Measurements from ENCODE around the gene ZNF726.
"Not testable (repeated sequence)": the region's sequence is repeated elsewhere in the genome, so short reads cannot be mapped to it uniquely, and the experiment has no call there.

ZNF726 gene

DNA sequence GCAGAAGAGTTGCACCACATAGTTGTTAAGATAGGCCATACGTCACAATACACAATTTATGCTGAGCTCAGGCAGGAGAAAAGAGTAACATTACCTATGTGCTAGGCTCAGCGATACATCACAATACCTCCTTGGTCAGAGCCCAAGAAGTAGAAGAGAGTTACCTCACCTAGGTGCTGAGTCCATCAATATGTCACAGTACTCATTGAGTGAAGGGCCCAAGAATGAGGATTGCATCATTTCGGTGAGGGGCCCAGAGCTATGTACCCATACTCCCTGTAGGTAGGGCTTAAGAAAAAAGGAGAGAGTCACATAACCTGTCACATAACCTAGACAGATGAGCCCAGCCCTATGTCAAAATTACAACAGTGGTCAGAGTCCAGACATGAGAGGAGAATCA lies 62.6 kb downstream of the ZNF726 start:
- H3K4me3 ChIP-seq (ENCODE audit: insufficient read depth in 1 of 2, low read depth in 1 of 2, low read length in 2 of 2); H3K9ac ChIP-seq (ENCODE audit: low read length); H3K36me3 ChIP-seq (ENCODE audit: control insufficient read depth in 1 of 2, insufficient read depth in 2 of 2, low read depth in 1 of 2, low read length in 2 of 2); H2AFZ ChIP-seq (ENCODE audit: low read depth, low read length); H4K8ac ChIP-seq (ENCODE audit: low read length); H2BK5ac ChIP-seq (ENCODE audit: low read depth, low read length, poor library complexity, severe bottlenecking); H3K23ac ChIP-seq (ENCODE audit: low read length in 2 of 2); H2BK15ac ChIP-seq (ENCODE audit: low read depth, poor library complexity, severe bottlenecking); H3K4me2 ChIP-seq (ENCODE audit: low read length, poor library complexity, severe bottlenecking); H3K79me1 ChIP-seq (replicated peaks; ENCODE audit: low read length, poor library complexity, severe bottlenecking); H2BK12ac ChIP-seq (ENCODE audit: low read length in 2 of 2); H3K4ac ChIP-seq (ENCODE audit: low read depth in 1 of 2, low read length in 2 of 2); H2BK120ac ChIP-seq (ENCODE audit: low read depth, low read length); H3K4me1 ChIP-seq (ENCODE audit: control insufficient read depth, insufficient read depth, low read depth, low read length); H3K27ac ChIP-seq (ENCODE audit: low read length, poor library complexity, severe bottlenecking); H3K18ac ChIP-seq (ENCODE audit: low read depth in 1 of 2, low read length in 2 of 2); H3K27me3 ChIP-seq (ENCODE audit: control insufficient read depth in 1 of 2, insufficient read depth in 1 of 2, low read length in 2 of 2); H4K91ac ChIP-seq (ENCODE audit: low read length); H3K14ac ChIP-seq (ENCODE audit: low read length in 2 of 2); H2AK5ac ChIP-seq (ENCODE audit: low read length, severe bottlenecking); DNase-seq: not testable (repeated sequence)
- H3K9me3 ChIP-seq (ENCODE audit: control insufficient read depth, low read length) = peaks cover 16% of the 10 kb centered on the region
- no CpG with 5 or more reads among the region's 3 CpGs for WGBS

DNA sequence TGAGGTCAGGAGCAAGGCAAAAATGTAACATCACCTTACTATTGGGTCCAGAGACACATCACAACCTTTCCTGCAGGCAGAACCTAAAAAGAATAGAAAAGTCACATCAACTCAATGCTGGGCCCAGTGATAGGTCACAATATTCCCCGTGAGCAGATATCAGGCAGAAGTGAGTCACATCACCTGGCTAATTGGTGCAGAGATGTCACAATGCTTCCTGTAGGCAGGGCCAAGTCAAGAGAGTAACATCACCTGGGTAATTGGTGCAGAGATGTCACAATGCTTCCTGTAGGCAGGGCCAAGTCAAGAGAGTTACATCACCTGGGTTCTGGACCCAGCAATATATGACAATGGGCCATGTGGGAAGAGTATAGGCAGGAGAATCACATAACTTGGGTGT lies 63.4 kb downstream of the ZNF726 start:
- no peak overlapping the region for H2BK120ac ChIP-seq (ENCODE audit: low read depth, low read length)
- no peak overlapping the region for H4K8ac ChIP-seq (ENCODE audit: low read length)
- no peak overlapping the region for H2AFZ ChIP-seq (ENCODE audit: low read depth, low read length)
- no peak overlapping the region for H2BK12ac ChIP-seq (ENCODE audit: low read length in 2 of 2)
- no peak overlapping the region for H3K4ac ChIP-seq (ENCODE audit: low read depth in 1 of 2, low read length in 2 of 2)
- peaks cover 13% of the 10 kb centered on the region for H3K9me3 ChIP-seq (ENCODE audit: control insufficient read depth, low read length)
- H2AK5ac ChIP-seq (ENCODE audit: low read length, severe bottlenecking) = no peak overlapping the region
- H2BK5ac ChIP-seq (ENCODE audit: low read depth, low read length, poor library complexity, severe bottlenecking) = no peak overlapping the region
- H3K27ac ChIP-seq (ENCODE audit: low read length, poor library complexity, severe bottlenecking) = no peak overlapping the region
- no peak overlapping the region for H4K91ac ChIP-seq (ENCODE audit: low read length)
- H3K4me1 ChIP-seq (ENCODE audit: control insufficient read depth, insufficient read depth, low read depth, low read length) = no peaks in the 10 kb centered on the region
- no peaks in the 10 kb centered on the region for H3K36me3 ChIP-seq (ENCODE audit: control insufficient read depth in 1 of 2, insufficient read depth in 2 of 2, low read depth in 1 of 2, low read length in 2 of 2)
- no peak for DNase-seq
- no peak overlapping the region for H3K4me3 ChIP-seq (ENCODE audit: insufficient read depth in 1 of 2, low read depth in 1 of 2, low read length in 2 of 2)
- H3K23ac ChIP-seq (ENCODE audit: low read length in 2 of 2) = no peak overlapping the region
- WGBS = 44% methylated on average over 1 of the region's 1 CpG
- no peaks in the 10 kb centered on the region for H3K79me1 ChIP-seq (replicated peaks; ENCODE audit: low read length, poor library complexity, severe bottlenecking)
- H3K9ac ChIP-seq (ENCODE audit: low read length) = no peak overlapping the region
- H3K4me2 ChIP-seq (ENCODE audit: low read length, poor library complexity, severe bottlenecking) = no peak overlapping the region
- H3K14ac ChIP-seq (ENCODE audit: low read length in 2 of 2) = no peak overlapping the region
- no peaks in the 10 kb centered on the region for H3K27me3 ChIP-seq (ENCODE audit: control insufficient read depth in 1 of 2, insufficient read depth in 1 of 2, low read length in 2 of 2)
- H2BK15ac ChIP-seq (ENCODE audit: low read depth, poor library complexity, severe bottlenecking) = no peak overlapping the region
- no peak overlapping the region for H3K18ac ChIP-seq (ENCODE audit: low read depth in 1 of 2, low read length in 2 of 2)

DNA sequence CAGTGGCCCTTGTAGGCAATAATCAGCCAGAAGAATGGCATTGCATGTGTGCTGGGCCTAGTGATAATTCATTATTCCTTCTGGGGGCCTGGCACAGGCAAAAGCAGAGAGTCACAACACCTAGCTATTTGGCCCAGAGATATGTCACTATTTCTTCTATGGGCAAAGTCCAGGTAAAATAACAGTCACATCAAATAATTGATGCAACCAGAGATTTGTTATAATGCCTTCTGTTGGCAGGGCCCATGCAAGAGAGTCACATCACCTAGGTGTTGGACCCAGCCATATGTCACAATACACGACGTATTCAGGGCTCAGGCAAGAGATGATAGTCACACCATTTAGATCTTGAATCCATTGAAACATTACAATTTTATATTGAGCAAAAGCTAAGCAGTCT lies 66.1 kb downstream of the ZNF726 start:
- Histone ChIP-seq H3K14ac (ENCODE audit: low read length in 2 of 2) (no peak overlapping the region), H3K36me3 (ENCODE audit: control insufficient read depth in 1 of 2, insufficient read depth in 2 of 2, low read depth in 1 of 2, low read length in 2 of 2) (no peaks in the 10 kb centered on the region), H4K91ac (ENCODE audit: low read length) (no peak overlapping the region), H2BK12ac (ENCODE audit: low read length in 2 of 2) (no peak overlapping the region), H2AK5ac (ENCODE audit: low read length, severe bottlenecking) (no peak overlapping the region), H2AFZ (ENCODE audit: low read depth, low read length) (no peak overlapping the region), H3K4ac (ENCODE audit: low read depth in 1 of 2, low read length in 2 of 2) (no peak overlapping the region), H4K8ac (ENCODE audit: low read length) (no peak overlapping the region), H3K9me3 (ENCODE audit: control insufficient read depth, low read length) (peaks cover 13% of the 10 kb centered on the region), H3K4me3 (ENCODE audit: insufficient read depth in 1 of 2, low read depth in 1 of 2, low read length in 2 of 2) (no peak overlapping the region), H3K79me1 (replicated peaks; ENCODE audit: low read length, poor library complexity, severe bottlenecking) (no peaks in the 10 kb centered on the region), H2BK15ac (ENCODE audit: low read depth, poor library complexity, severe bottlenecking) (no peak overlapping the region), H3K27ac (ENCODE audit: low read length, poor library complexity, severe bottlenecking) (no peak overlapping the region), H3K9ac (ENCODE audit: low read length) (no peak overlapping the region), H3K4me2 (ENCODE audit: low read length, poor library complexity, severe bottlenecking) (no peak overlapping the region), H2BK5ac (ENCODE audit: low read depth, low read length, poor library complexity, severe bottlenecking) (no peak overlapping the region), H3K23ac (ENCODE audit: low read length in 2 of 2) (no peak overlapping the region), H2BK120ac (ENCODE audit: low read depth, low read length) (no peak overlapping the region), H3K18ac (ENCODE audit: low read depth in 1 of 2, low read length in 2 of 2) (no peak overlapping the region), H3K27me3 (ENCODE audit: control insufficient read depth in 1 of 2, insufficient read depth in 1 of 2, low read length in 2 of 2) (no peaks in the 10 kb centered on the region), H3K4me1 (ENCODE audit: control insufficient read depth, insufficient read depth, low read depth, low read length) (no peaks in the 10 kb centered on the region)
- no peak for DNase-seq
- 20% methylated on average over 1 of the region's 2 CpGs for WGBS

DNA sequence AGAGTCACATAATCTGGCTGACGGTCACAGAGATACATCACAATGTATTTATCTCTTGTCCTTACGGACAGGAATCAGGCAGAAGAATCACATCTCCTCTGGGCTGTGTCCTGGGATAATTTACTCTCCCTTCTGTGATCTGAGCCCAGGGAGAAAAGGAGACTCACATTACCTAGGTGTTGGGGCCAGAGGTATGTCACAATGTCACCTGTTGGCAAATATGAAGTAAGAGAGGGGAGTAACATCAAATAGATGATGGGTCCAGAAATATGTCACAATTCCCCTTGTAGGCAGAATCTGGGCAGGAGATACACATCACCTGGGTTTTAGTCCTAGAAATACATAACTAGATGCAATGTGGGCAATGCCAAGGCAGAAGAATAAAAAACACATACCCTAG lies 67.2 kb downstream of the ZNF726 start:
- H3K4me3 ChIP-seq (ENCODE audit: insufficient read depth in 1 of 2, low read depth in 1 of 2, low read length in 2 of 2) = no peak overlapping the region
- H2BK12ac ChIP-seq (ENCODE audit: low read length in 2 of 2) = no peak overlapping the region
- no peak overlapping the region for H3K14ac ChIP-seq (ENCODE audit: low read length in 2 of 2)
- H3K36me3 ChIP-seq (ENCODE audit: control insufficient read depth in 1 of 2, insufficient read depth in 2 of 2, low read depth in 1 of 2, low read length in 2 of 2) = no peaks in the 10 kb centered on the region
- no peak overlapping the region for H3K23ac ChIP-seq (ENCODE audit: low read length in 2 of 2)
- H3K9ac ChIP-seq (ENCODE audit: low read length) = no peak overlapping the region
- H3K79me1 ChIP-seq (replicated peaks; ENCODE audit: low read length, poor library complexity, severe bottlenecking) = no peaks in the 10 kb centered on the region
- H3K27me3 ChIP-seq (ENCODE audit: control insufficient read depth in 1 of 2, insufficient read depth in 1 of 2, low read length in 2 of 2) = no peaks in the 10 kb centered on the region
- no peak overlapping the region for H3K4ac ChIP-seq (ENCODE audit: low read depth in 1 of 2, low read length in 2 of 2)
- no peak overlapping the region for H4K91ac ChIP-seq (ENCODE audit: low read length)
- H2BK120ac ChIP-seq (ENCODE audit: low read depth, low read length) = no peak overlapping the region
- DNase-seq = no peak
- H3K4me2 ChIP-seq (ENCODE audit: low read length, poor library complexity, severe bottlenecking) = no peak overlapping the region
- H2AFZ ChIP-seq (ENCODE audit: low read depth, low read length) = no peak overlapping the region
- H3K4me1 ChIP-seq (ENCODE audit: control insufficient read depth, insufficient read depth, low read depth, low read length) = no peaks in the 10 kb centered on the region
- H4K8ac ChIP-seq (ENCODE audit: low read length) = no peak overlapping the region
- no peak overlapping the region for H3K18ac ChIP-seq (ENCODE audit: low read depth in 1 of 2, low read length in 2 of 2)
- H3K9me3 ChIP-seq (ENCODE audit: control insufficient read depth, low read length) = peaks cover 15% of the 10 kb centered on the region
- no peak overlapping the region for H2AK5ac ChIP-seq (ENCODE audit: low read length, severe bottlenecking)
- no peak overlapping the region for H2BK5ac ChIP-seq (ENCODE audit: low read depth, low read length, poor library complexity, severe bottlenecking)
- H2BK15ac ChIP-seq (ENCODE audit: low read depth, poor library complexity, severe bottlenecking) = no peak overlapping the region
- no peak overlapping the region for H3K27ac ChIP-seq (ENCODE audit: low read length, poor library complexity, severe bottlenecking)
- WGBS = 93% methylated on average over 2 of the region's 2 CpGs

All from mesenchymal stem cell (in vitro differentiated cells and primary cell).